Liver (tissue), 9 donors: ENCODE measurements around the gene HCN2. TPM values are rescaled to one million over a fixed set of nuclear protein-coding genes. Genes with fewer than 3 reads are reported as not detected.
"Not testable (repeated sequence)": the region's sequence is repeated elsewhere in the genome, so short reads cannot be mapped to it uniquely, and the experiment has no call there.

ENCODE experiments used
- DNase-seq: peaks from one replicate; pipeline ENCODE4 v3.0.0-alpha.2; 2017; ENCODE audit warnings: low spot score
- H3K27ac ChIP-seq, 2 donors: one replicate each; pipeline ENCODE4 v1.7.0; 2013; ENCODE audit warnings: inconsistent platforms in 2 of 2, low read length in 2 of 2, control low read depth in 1 of 2, low read depth in 1 of 2, mild to moderate bottlenecking in 1 of 2
- H3K27me3 ChIP-seq, 4 donors: one replicate each; pipeline versions ENCODE4 v1.6.1 to v1.7.0; 2013; ENCODE audit warnings: low read length in 3 of 4, inconsistent platforms in 1 of 4, mild to moderate bottlenecking in 1 of 4, moderate library complexity in 1 of 4; ENCODE audit not compliant: control insufficient read depth in 4 of 4, insufficient read depth in 4 of 4
- H3K36me3 ChIP-seq, 4 donors: one replicate each; pipeline versions ENCODE4 v1.6.1 to v1.7.0; 2013; ENCODE audit warnings: low read length in 3 of 4, mild to moderate bottlenecking in 3 of 4, low read depth in 1 of 4, moderate library complexity in 1 of 4; ENCODE audit not compliant: control insufficient read depth in 4 of 4, insufficient read depth in 3 of 4
- H3K4me1 ChIP-seq, 4 donors: one replicate each; pipeline versions ENCODE4 v1.6.1 to v1.7.0; 2013; ENCODE audit warnings: low read length in 3 of 4, mild to moderate bottlenecking in 3 of 4, moderate library complexity in 1 of 4; ENCODE audit not compliant: control insufficient read depth in 4 of 4, insufficient read depth in 4 of 4
- H3K4me3 ChIP-seq, 3 donors: one replicate each; pipeline versions ENCODE4 v1.6.1 to v1.7.0; 2013; ENCODE audit warnings: low read length in 3 of 3, control low read depth in 1 of 3, low read depth in 1 of 3, mild to moderate bottlenecking in 1 of 3
- H3K9ac ChIP-seq, 2 donors: one replicate each; pipeline ENCODE4 v1.7.0; 2013; ENCODE audit warnings: low read length in 2 of 2, mild to moderate bottlenecking in 2 of 2, moderate library complexity in 2 of 2, control low read depth in 1 of 2, low read depth in 1 of 2
- H3K9me3 ChIP-seq, 4 donors: one replicate each; pipeline versions ENCODE4 v1.6.1 to v1.7.0; 2013; ENCODE audit warnings: low read length in 3 of 4; ENCODE audit not compliant: control insufficient read depth in 4 of 4
- CTCF ChIP-seq: fragments of 150-350 bp; IDR thresholded peaks from 2 replicates; pipeline ENCODE4 v1.5.1; 2017; ENCODE audit warnings: improper control_type of control experiment, low read depth, low read length; ENCODE audit not compliant: missing input control
- EGR1 ChIP-seq, 2 donors: IDR thresholded peaks; 2 replicates each; pipeline ENCODE4 v1.6.1; 2016 to 2018; ENCODE audit warnings: antibody characterized with exemption in 2 of 2, low read depth in 2 of 2
- FOXA1 ChIP-seq: IDR thresholded peaks from 2 replicates; pipeline ENCODE4 v1.6.1; 2016; ENCODE audit warnings: antibody characterized with exemption
- FOXA2 ChIP-seq: IDR thresholded peaks from 2 replicates; pipeline ENCODE4 v1.6.1; 2016; ENCODE audit warnings: antibody characterized with exemption
- GABPA ChIP-seq, 2 donors: IDR thresholded peaks in 1 of 2; conservative IDR thresholded peaks in 1 of 2; 2 replicates each; pipeline ENCODE4 v1.6.1; 2016; ENCODE audit warnings: antibody characterized with exemption in 2 of 2, mild to moderate bottlenecking in 1 of 2, moderate library complexity in 1 of 2
- HNF4A ChIP-seq, 2 donors: conservative IDR thresholded peaks; 2 replicates each; pipeline ENCODE4 v1.6.1; 2016; ENCODE audit warnings: antibody characterized with exemption in 2 of 2, mild to moderate bottlenecking in 2 of 2
- HNF4G ChIP-seq: IDR thresholded peaks from 2 replicates; pipeline ENCODE4 v1.6.1; 2016; ENCODE audit warnings: antibody characterized with exemption
- JUND ChIP-seq, 2 donors: IDR thresholded peaks; 2 replicates each; pipeline ENCODE4 v1.6.1; 2016; ENCODE audit warnings: antibody characterized with exemption in 2 of 2
- NR2F2 ChIP-seq: IDR thresholded peaks from 2 replicates; pipeline ENCODE4 v1.6.1; 2016; ENCODE audit warnings: antibody characterized with exemption
- RAD21 ChIP-seq, 2 donors: IDR thresholded peaks; 2 replicates each; pipeline ENCODE4 v1.6.1; 2016; ENCODE audit warnings: antibody characterized with exemption in 2 of 2, mild to moderate bottlenecking in 2 of 2
- SP1 ChIP-seq: IDR thresholded peaks from 2 replicates; pipeline ENCODE4 v1.6.1; 2018; ENCODE audit warnings: antibody characterized with exemption, mild to moderate bottlenecking
- TAF1 ChIP-seq: conservative IDR thresholded peaks from 2 replicates; pipeline ENCODE4 v1.6.1; 2016; ENCODE audit warnings: antibody characterized with exemption, mild to moderate bottlenecking
- YY1 ChIP-seq: IDR thresholded peaks from 2 replicates; pipeline ENCODE4 v1.6.1; 2016; ENCODE audit warnings: antibody characterized with exemption, mild to moderate bottlenecking
- ZBTB33 ChIP-seq: IDR thresholded peaks from 2 replicates; pipeline ENCODE4 v1.6.1; 2016; ENCODE audit warnings: antibody characterized with exemption
- WGBS: extraction: QIAGEN DNeasy Blood & Tissue Kit; methylation state at CpG from one replicate; pipeline ENCODE4 v1.1.7; 2013; 5-methylcytosine and 5-hydroxymethylcytosine counted together
- polyA plus RNA-seq, 2 donors: library from polyadenylated mRNA; stranded (reverse) in 1 of 2; unstranded in 1 of 2; fragments of 200-250 nt in 1 of 2; fragments of >200 nt in 1 of 2; fragmentation: Nextera tagmentation in 1 of 2; extraction: Ambion mirVana in 1 of 2; gene quantifications; one replicate each; pipeline versions ENCODE4 v1.2.1 to v1.2.3, GENCODE V29; 2013 to 2015
- total RNA-seq, 2 donors: library from RNA; depleted of rRNA; stranded (reverse); fragments of >200 nt; gene quantifications; one replicate each; pipeline ENCODE4 v1.2.3, GENCODE V29; 2014
- TF ChIP-seq, protein P1 (sequence below): IDR thresholded peaks from 2 replicates; pipeline ENCODE4 v1.6.1; 2016; ENCODE audit warnings: antibody characterized with exemption
- TF ChIP-seq, protein P2 (sequence below): IDR thresholded peaks from 2 replicates; pipeline ENCODE4 v1.6.1; 2016; ENCODE audit warnings: antibody characterized with exemption, mild to moderate bottlenecking
- TF ChIP-seq, protein P3 (sequence below): IDR thresholded peaks from 2 replicates; pipeline ENCODE4 v1.6.1; 2016; ENCODE audit warnings: antibody characterized with exemption
- donor health status: healthy.
- donor health status: healthy.
- donor health status: healthy.
- donor health status: healthy.
- donor health status: healthy.

HCN2 gene
- total and polyA plus RNA-seq, 4 donors: 0.05 to 0.17 (median 0.13) TPM; not detected in 1

- DNase-seq, H3K4me3 ChIP-seq, H3K9ac ChIP-seq, H3K9me3 ChIP-seq, H3K4me1 ChIP-seq, H3K27me3 ChIP-seq, H3K36me3 ChIP-seq, H3K27ac ChIP-seq: not testable (repeated sequence)
- 91% methylated on average over 20 of the region's 20 CpGs for WGBS
Measured at GRCh38 chr19:603779-604178, 14.1 kb downstream of the HCN2 start.

- H3K27me3 ChIP-seq: no peaks in the 10 kb centered on the region
- H3K4me3 ChIP-seq: no peak overlapping the region
- H3K9ac ChIP-seq: no peak overlapping the region
- no peak for DNase-seq
- H3K27ac ChIP-seq: no peak overlapping the region
- no peak for TF ChIP-seq FOXA2
- no peak for TF ChIP-seq FOXA1
- no peak for TF ChIP-seq RAD21 (IDR thresholded peaks at IDR 0.05)
- TF ChIP-seq, protein P1, sequence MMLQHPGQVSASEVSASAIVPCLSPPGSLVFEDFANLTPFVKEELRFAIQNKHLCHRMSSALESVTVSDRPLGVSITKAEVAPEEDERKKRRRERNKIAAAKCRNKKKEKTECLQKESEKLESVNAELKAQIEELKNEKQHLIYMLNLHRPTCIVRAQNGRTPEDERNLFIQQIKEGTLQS: no peak
- TF ChIP-seq SP1: no peak
- TF ChIP-seq, protein P2, sequence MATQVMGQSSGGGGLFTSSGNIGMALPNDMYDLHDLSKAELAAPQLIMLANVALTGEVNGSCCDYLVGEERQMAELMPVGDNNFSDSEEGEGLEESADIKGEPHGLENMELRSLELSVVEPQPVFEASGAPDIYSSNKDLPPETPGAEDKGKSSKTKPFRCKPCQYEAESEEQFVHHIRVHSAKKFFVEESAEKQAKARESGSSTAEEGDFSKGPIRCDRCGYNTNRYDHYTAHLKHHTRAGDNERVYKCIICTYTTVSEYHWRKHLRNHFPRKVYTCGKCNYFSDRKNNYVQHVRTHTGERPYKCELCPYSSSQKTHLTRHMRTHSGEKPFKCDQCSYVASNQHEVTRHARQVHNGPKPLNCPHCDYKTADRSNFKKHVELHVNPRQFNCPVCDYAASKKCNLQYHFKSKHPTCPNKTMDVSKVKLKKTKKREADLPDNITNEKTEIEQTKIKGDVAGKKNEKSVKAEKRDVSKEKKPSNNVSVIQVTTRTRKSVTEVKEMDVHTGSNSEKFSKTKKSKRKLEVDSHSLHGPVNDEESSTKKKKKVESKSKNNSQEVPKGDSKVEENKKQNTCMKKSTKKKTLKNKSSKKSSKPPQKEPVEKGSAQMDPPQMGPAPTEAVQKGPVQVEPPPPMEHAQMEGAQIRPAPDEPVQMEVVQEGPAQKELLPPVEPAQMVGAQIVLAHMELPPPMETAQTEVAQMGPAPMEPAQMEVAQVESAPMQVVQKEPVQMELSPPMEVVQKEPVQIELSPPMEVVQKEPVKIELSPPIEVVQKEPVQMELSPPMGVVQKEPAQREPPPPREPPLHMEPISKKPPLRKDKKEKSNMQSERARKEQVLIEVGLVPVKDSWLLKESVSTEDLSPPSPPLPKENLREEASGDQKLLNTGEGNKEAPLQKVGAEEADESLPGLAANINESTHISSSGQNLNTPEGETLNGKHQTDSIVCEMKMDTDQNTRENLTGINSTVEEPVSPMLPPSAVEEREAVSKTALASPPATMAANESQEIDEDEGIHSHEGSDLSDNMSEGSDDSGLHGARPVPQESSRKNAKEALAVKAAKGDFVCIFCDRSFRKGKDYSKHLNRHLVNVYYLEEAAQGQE: no peak
- TF ChIP-seq, protein P3, sequence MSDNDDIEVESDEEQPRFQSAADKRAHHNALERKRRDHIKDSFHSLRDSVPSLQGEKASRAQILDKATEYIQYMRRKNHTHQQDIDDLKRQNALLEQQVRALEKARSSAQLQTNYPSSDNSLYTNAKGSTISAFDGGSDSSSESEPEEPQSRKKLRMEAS: no peak
- TF ChIP-seq JUND (IDR thresholded peaks at IDR 0.05): no peak
- TF ChIP-seq NR2F2: no peak
- no peak for TF ChIP-seq EGR1 (IDR thresholded peaks at IDR 0.05; ENCODE audit: low read depth in 2 of 2)
- no peak for TF ChIP-seq TAF1
- no peak for TF ChIP-seq HNF4G
- no peak for TF ChIP-seq HNF4A (conservative IDR thresholded peaks at IDR 0.05)
- no peak for TF ChIP-seq ZBTB33
- TF ChIP-seq YY1: no peak
- TF ChIP-seq CTCF: no peak
- TF ChIP-seq GABPA (IDR thresholded peaks at IDR 0.05 in 1 of 2, conservative IDR thresholded peaks at IDR 0.05 in 1 of 2): no peak
- no peaks in the 10 kb centered on the region for H3K9me3 ChIP-seq
- H3K4me1 ChIP-seq: no peaks in the 10 kb centered on the region
- 85% methylated on average over 11 of the region's 11 CpGs for WGBS
- H3K36me3 ChIP-seq: no peaks in the 10 kb centered on the region
Measured at GRCh38 chr19:604355-604754, 14.7 kb downstream of the HCN2 start.

DNA sequence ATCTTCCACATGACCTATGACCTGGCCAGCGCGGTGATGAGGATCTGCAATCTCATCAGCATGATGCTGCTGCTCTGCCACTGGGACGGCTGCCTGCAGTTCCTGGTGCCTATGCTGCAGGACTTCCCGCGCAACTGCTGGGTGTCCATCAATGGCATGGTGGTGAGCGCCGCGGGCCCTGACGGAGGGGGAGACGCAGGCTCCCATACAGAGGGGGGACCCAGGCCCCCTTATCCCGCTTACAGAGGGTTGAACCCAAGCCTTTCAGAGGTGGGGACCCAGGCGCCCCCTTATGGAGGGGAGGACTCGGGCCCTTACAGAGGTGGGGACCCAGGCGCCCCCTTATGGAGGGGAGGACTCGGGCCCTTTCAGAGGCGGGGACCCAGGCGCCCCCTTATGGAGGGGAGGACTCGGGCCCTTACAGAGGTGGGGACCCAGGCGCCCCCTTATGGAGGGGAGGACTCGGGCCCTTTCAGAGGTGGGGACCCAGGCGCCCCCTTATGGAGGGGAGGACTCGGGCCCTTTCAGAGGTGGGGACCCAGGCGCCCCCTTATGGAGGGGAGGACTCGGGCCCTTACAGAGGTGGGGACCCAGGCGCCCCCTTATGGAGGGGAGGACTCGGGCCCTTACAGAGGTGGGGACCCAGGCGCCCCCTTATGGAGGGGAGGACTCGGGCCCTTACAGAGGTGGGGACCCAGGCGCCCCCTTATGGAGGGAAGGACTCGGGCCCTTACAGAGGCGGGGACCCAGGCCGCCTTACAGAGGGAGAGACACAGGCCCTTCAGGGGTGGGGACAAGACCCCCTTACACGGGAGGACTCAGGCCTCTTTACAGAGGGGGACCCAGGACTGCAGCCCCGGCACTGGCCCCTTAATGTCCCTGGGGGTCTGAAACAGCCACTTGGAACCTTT lies 15.6 kb downstream of the HCN2 start:
- not testable (repeated sequence) for H3K27ac ChIP-seq, H3K9ac ChIP-seq, H3K27me3 ChIP-seq, H3K4me3 ChIP-seq, DNase-seq, H3K4me1 ChIP-seq, H3K9me3 ChIP-seq, H3K36me3 ChIP-seq
- WGBS: 87% methylated on average over 34 of the region's 34 CpGs
